HepG2 (cell line): ENCODE measurements around the gene MYOZ3. TPM values are rescaled to one million over a fixed set of nuclear protein-coding genes. Genes with fewer than 3 reads are reported as not detected.

Experiments
- ATAC-seq: fragments of 200-7000 bp; cut with Tn5 transposase; 3 replicates; pipeline ENCODE4 v1.9.1; 2020; ENCODE audit warnings: mild to moderate bottlenecking, moderate library complexity
- BruUV-seq: library from RNA; stranded (reverse); fragments of 400-500 nt; replicated peaks from 2 replicates; lab custom pipeline; 2021; lab: Mats Ljungman, UMichigan
- CTCF ChIA-PET: fragments of 300-600 bp; formaldehyde crosslinking; extraction: SDS; loops from one replicate; lab custom pipeline; 2021; ENCODE audit warnings: low total read pairs, inconsistent platforms, low intra/inter-chr PET ratio; lab: Yijun Ruan, JAX
- POLR2A ChIA-PET: fragments of 350-600 bp; sonication (Branson Sonifier 250); formaldehyde crosslinking; loops from one replicate; lab custom pipeline; 2020; ENCODE audit warnings: antibody characterized with exemption, inconsistent platforms; lab: Yijun Ruan, JAX
- DNase-seq: peaks from one replicate; pipeline ENCODE4 v3.0.0-alpha.2; 2015; ENCODE audit warnings: low spot score
- FAIRE-seq: peaks from 3 replicates; lab custom pipeline; 2011; peaks lifted over from hg19 to GRCh38; lab: Jason Lieb, UNC
- H2AFZ ChIP-seq: one replicate; pipeline ENCODE4 v1.6.1; 2011; ENCODE audit warnings: low read length, inconsistent platforms
- H3K27ac ChIP-seq: fragments of 300-600 bp; 3 replicates; pipeline ENCODE4 v1.8.0; 2011; ENCODE audit warnings: mixed run types, mild to moderate bottlenecking, mixed read lengths, low read length, inconsistent platforms; ENCODE audit not compliant: insufficient read depth; ENCODE audit errors: extremely low read length
- H3K27me3 ChIP-seq, 2 experiments: fragments of 200-600 bp in 1 of 2; 2 replicates in 1 of 2; 3 replicates in 1 of 2; pipeline versions ENCODE4 v1.6.0 to v1.8.0; 2011; ENCODE audit warnings: low read length in 2 of 2, mild to moderate bottlenecking in 2 of 2, moderate library complexity in 2 of 2, inconsistent platforms in 1 of 2; ENCODE audit not compliant: insufficient read depth in 2 of 2, control insufficient read depth in 1 of 2
- H3K36me3 ChIP-seq, 2 experiments: fragments of 200-600 bp in 1 of 2; replicated peaks in 1 of 2; 2 replicates in 1 of 2; 3 replicates in 1 of 2; pipeline versions ENCODE4 v1.5.1 to v1.8.0; 2011; ENCODE audit warnings: low read length in 2 of 2, inconsistent platforms in 1 of 2; ENCODE audit not compliant: insufficient read depth in 2 of 2, control insufficient read depth in 1 of 2
- H3K4me1 ChIP-seq: 2 replicates; pipeline ENCODE4 v1.5.1; 2012; ENCODE audit warnings: low read length, inconsistent platforms; ENCODE audit not compliant: insufficient read depth
- H3K4me2 ChIP-seq: 2 replicates; pipeline ENCODE4 v1.6.0; 2011; ENCODE audit warnings: low read depth, low read length, inconsistent platforms
- H3K4me3 ChIP-seq, 3 experiments: fragments of 200-600 bp in 1 of 3; sonication (generic), shearing (Covaris generic) in 1 of 3; replicated peaks in 1 of 3; 2 replicates each; pipeline ENCODE4 v1.5.1; 2011 to 2016; ENCODE audit warnings: low read length in 3 of 3, inconsistent platforms in 2 of 3, low read depth in 2 of 3, mild to moderate bottlenecking in 2 of 3, control low read depth in 1 of 3, mixed read lengths in 1 of 3; ENCODE audit not compliant: insufficient read depth in 1 of 3
- H3K79me2 ChIP-seq: one replicate; pipeline ENCODE4 v1.6.1; 2011; ENCODE audit warnings: low read length, inconsistent platforms; ENCODE audit not compliant: insufficient read depth
- H3K9ac ChIP-seq: 2 replicates; pipeline ENCODE4 v1.6.0; 2011; ENCODE audit warnings: mild to moderate bottlenecking, low read depth, low read length, inconsistent platforms; ENCODE audit not compliant: insufficient read depth
- H3K9me3 ChIP-seq: 2 replicates; pipeline ENCODE4 v1.5.1; 2012; ENCODE audit warnings: mild to moderate bottlenecking, low read length
- H4K20me1 ChIP-seq: 2 replicates; pipeline ENCODE4 v1.6.0; 2011; ENCODE audit warnings: inconsistent platforms, mild to moderate bottlenecking, low read length, moderate library complexity; ENCODE audit not compliant: insufficient read depth
- ESRRA ChIP-seq: sonication (generic); formaldehyde crosslinking; IDR thresholded peaks from 2 replicates; pipeline ENCODE4 v1.5.1; 2020; ENCODE audit warnings: mild to moderate bottlenecking, low read depth, missing genetic modification reagents
- FOXC1 ChIP-seq: sonication (generic); formaldehyde crosslinking; IDR thresholded peaks from 2 replicates; pipeline ENCODE4 v1.8.0; 2022; ENCODE audit warnings: mild to moderate bottlenecking, missing genetic modification reagents, borderline replicate concordance
- HNF4A ChIP-seq: sonication (generic); formaldehyde crosslinking; IDR thresholded peaks from 2 replicates; pipeline ENCODE4 v1.4.0; 2020; ENCODE audit warnings: missing genetic modification reagents
- JUNB ChIP-seq: sonication (generic); formaldehyde crosslinking; IDR thresholded peaks from 2 replicates; pipeline ENCODE4 v1.8.0; 2022; ENCODE audit warnings: missing genetic modification reagents, mild to moderate bottlenecking, borderline replicate concordance
- POLR2AphosphoS2 ChIP-seq: IDR thresholded peaks from 2 replicates; pipeline ENCODE4 v1.6.1; 2011; ENCODE audit warnings: low read depth, low read length, improper control_type of control experiment
- ZMYM3 ChIP-seq: sonication (generic); formaldehyde crosslinking; IDR thresholded peaks from 2 replicates; pipeline ENCODE4 v1.5.1; 2020; ENCODE audit warnings: mild to moderate bottlenecking, missing genetic modification reagents
- ZNF12 ChIP-seq: sonication (generic); formaldehyde crosslinking; IDR thresholded peaks from 2 replicates; pipeline ENCODE4 v1.5.0; 2020; ENCODE audit warnings: missing genetic modification reagents
- ZNF34 ChIP-seq: sonication (generic); formaldehyde crosslinking; IDR thresholded peaks from 2 replicates; pipeline ENCODE4 v1.4.0; 2020; ENCODE audit warnings: mild to moderate bottlenecking, missing genetic modification reagents, borderline replicate concordance
- ZNF607 ChIP-seq: sonication (generic); formaldehyde crosslinking; IDR thresholded peaks from 2 replicates; pipeline ENCODE4 v1.5.1; 2020; ENCODE audit warnings: missing genetic modification reagents, mild to moderate bottlenecking, borderline replicate concordance
- ZNF768 ChIP-seq: sonication (generic); formaldehyde crosslinking; IDR thresholded peaks from 2 replicates; pipeline ENCODE4 v1.4.0; 2020; ENCODE audit warnings: missing genetic modification reagents
- WGBS: methylation state at CpG from one replicate; pipeline ENCODE4 v1.1.6; 2017; ENCODE audit warnings: low lambda C conversion rate; 5-methylcytosine and 5-hydroxymethylcytosine counted together
- in situ Hi-C: cut with HindIII; loops from 2 replicates; pipeline ENCODE4 v1.10.0; 2017; ENCODE audit warnings: low pct_unique_long_range_greater_than_20kb; ENCODE audit not compliant: extremely low pct_ligation_motif_present
- intact Hi-C: fragments of 100-400 bp; cut with micrococcal nuclease; formaldehyde crosslinking; loops from one replicate; pipeline ENCODE4 v1.10.0; 2022; ENCODE audit not compliant: unreplicated experiment
- polyA plus RNA-seq, 8 experiments: library from polyadenylated mRNA; depleted of rRNA in 3 of 8; stranded (reverse) in 7 of 8; unstranded in 1 of 8; fragments of >200 nt; fragmentation: Illumina TruSeq in 4 of 8; extraction: Trizol in 4 of 8; gene quantifications; 2 replicates each; pipeline versions ENCODE4 v1.2.1 to v1.2.3, GENCODE V29; 2011 to 2016; ENCODE audit warnings: low read depth in 4 of 8, missing spikeins in 1 of 8, mixed read lengths in 1 of 8; ENCODE audit not compliant: insufficient read depth in 1 of 8
- total RNA-seq, 5 experiments: library from RNA; depleted of rRNA; stranded (reverse); fragments of >200 nt; fragmentation: Illumina TruSeq; extraction: Trizol; gene quantifications; 2 replicates each; pipeline ENCODE4 v1.2.3, GENCODE V29; 2016; ENCODE audit warnings: low read depth in 1 of 5
- TF ChIP-seq, protein P1 (sequence below): sonication (generic); formaldehyde crosslinking; conservative IDR thresholded peaks from 2 replicates; pipeline ENCODE4 v1.8.0; 2022; ENCODE audit warnings: mild to moderate bottlenecking, moderate library complexity, missing genetic modification reagents
- TF ChIP-seq, protein P2 (sequence below): sonication (generic); formaldehyde crosslinking; IDR thresholded peaks from 2 replicates; pipeline ENCODE4 v1.4.0; 2020; ENCODE audit warnings: missing genetic modification reagents
- TF ChIP-seq, protein P3 (sequence below): sonication (generic); formaldehyde crosslinking; IDR thresholded peaks from 2 replicates; pipeline ENCODE4 v1.4.0; 2020; ENCODE audit warnings: missing genetic modification reagents, borderline replicate concordance
- TF ChIP-seq, protein P4 (sequence below): sonication (generic); formaldehyde crosslinking; IDR thresholded peaks from 2 replicates; pipeline ENCODE4 v1.4.0; 2020; ENCODE audit warnings: mild to moderate bottlenecking, low read depth, missing genetic modification reagents

The MYOZ3 gene
- total and polyA plus RNA-seq, 2 of the 13 experiments (the other 11 are each of a cell fraction or from before 2014, with no cell fraction given): 0.05 TPM; not detected in 1

DNA sequence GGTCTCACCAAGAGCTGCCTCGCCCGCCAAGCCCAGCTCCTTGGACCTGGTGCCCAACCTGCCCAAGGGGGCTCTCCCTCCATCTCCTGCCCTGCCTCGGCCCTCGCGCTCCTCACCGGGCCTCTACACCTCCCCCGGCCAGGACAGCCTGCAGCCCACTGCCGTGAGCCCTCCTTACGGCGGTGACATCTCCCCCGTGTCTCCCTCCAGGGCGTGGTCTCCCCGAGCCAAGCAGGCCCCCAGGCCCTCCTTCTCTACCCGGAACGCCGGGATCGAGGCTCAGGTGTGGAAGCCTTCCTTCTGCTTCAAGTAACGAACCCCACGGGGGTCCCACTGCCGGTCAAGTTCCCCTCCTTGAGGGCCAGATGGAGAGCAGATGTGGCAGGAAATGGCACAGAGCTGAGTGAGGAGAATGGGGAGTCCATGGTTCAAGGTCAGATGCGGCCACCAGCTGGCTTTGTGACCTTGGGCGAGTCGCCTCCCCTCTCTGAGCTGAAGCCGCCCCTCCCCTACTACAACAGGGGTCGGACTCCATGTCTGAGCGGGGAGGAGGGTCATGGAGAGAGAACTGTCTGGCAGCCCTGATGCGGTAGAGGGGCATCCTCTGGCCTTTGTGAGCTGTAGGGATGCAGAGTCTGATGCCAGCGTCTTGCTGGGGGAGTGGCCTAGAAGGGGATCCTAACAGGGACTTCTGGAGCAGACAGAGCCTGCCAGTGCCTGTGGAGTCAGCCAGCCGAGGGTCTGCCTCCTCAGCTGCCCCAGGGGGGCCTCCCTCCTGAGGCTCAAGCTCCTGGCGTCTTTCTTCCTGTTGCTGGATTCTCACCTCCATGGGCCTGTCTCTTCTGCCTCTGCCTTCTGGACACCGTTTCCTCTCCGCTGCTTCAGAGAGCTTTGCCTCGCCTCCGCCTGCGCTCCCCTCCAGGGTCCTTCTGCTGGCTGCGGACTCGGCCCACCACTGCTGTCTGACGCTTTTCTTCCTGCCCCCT is 10.7 kb upstream of the MYOZ3 start:
- BruUV-seq: no TSS peak
- POLR2A ChIA-PET: no interaction called here
- no peak overlapping the region for H3K27ac ChIP-seq
- no peak for TF ChIP-seq ZNF607 (CRISPR knock-in tag)
- TF ChIP-seq, protein P1, sequence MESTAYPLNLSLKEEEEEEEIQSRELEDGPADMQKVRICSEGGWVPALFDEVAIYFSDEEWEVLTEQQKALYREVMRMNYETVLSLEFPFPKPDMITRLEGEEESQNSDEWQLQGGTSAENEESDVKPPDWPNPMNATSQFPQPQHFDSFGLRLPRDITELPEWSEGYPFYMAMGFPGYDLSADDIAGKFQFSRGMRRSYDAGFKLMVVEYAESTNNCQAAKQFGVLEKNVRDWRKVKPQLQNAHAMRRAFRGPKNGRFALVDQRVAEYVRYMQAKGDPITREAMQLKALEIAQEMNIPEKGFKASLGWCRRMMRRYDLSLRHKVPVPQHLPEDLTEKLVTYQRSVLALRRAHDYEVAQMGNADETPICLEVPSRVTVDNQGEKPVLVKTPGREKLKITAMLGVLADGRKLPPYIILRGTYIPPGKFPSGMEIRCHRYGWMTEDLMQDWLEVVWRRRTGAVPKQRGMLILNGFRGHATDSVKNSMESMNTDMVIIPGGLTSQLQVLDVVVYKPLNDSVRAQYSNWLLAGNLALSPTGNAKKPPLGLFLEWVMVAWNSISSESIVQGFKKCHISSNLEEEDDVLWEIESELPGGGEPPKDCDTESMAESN: no peak
- TF ChIP-seq POLR2AphosphoS2: no peak
- peak; percentile 92 for TF ChIP-seq ZNF768 (CRISPR knock-in tag)
- peak; percentile 87 for TF ChIP-seq ESRRA (CRISPR knock-in tag)
- no peak for TF ChIP-seq FOXC1 (CRISPR knock-in tag)
- TF ChIP-seq ZMYM3 (CRISPR knock-in tag): peak; percentile 24; the same call in 1 of the 2 replicates
- TF ChIP-seq, protein P2, sequence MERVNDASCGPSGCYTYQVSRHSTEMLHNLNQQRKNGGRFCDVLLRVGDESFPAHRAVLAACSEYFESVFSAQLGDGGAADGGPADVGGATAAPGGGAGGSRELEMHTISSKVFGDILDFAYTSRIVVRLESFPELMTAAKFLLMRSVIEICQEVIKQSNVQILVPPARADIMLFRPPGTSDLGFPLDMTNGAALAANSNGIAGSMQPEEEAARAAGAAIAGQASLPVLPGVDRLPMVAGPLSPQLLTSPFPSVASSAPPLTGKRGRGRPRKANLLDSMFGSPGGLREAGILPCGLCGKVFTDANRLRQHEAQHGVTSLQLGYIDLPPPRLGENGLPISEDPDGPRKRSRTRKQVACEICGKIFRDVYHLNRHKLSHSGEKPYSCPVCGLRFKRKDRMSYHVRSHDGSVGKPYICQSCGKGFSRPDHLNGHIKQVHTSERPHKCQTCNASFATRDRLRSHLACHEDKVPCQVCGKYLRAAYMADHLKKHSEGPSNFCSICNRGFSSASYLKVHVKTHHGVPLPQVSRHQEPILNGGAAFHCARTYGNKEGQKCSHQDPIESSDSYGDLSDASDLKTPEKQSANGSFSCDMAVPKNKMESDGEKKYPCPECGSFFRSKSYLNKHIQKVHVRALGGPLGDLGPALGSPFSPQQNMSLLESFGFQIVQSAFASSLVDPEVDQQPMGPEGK (CRISPR knock-in tag): 0 out of 2 replicates have a peak, but pooled peaks have one; percentile 14
- TF ChIP-seq HNF4A (CRISPR knock-in tag): peak; percentile 51
- no peak for TF ChIP-seq JUNB (CRISPR knock-in tag)
- TF ChIP-seq, protein P3, sequence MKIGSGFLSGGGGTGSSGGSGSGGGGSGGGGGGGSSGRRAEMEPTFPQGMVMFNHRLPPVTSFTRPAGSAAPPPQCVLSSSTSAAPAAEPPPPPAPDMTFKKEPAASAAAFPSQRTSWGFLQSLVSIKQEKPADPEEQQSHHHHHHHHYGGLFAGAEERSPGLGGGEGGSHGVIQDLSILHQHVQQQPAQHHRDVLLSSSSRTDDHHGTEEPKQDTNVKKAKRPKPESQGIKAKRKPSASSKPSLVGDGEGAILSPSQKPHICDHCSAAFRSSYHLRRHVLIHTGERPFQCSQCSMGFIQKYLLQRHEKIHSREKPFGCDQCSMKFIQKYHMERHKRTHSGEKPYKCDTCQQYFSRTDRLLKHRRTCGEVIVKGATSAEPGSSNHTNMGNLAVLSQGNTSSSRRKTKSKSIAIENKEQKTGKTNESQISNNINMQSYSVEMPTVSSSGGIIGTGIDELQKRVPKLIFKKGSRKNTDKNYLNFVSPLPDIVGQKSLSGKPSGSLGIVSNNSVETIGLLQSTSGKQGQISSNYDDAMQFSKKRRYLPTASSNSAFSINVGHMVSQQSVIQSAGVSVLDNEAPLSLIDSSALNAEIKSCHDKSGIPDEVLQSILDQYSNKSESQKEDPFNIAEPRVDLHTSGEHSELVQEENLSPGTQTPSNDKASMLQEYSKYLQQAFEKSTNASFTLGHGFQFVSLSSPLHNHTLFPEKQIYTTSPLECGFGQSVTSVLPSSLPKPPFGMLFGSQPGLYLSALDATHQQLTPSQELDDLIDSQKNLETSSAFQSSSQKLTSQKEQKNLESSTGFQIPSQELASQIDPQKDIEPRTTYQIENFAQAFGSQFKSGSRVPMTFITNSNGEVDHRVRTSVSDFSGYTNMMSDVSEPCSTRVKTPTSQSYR (CRISPR knock-in tag): no peak
- TF ChIP-seq ZNF34: no peak
- TF ChIP-seq ZNF12 (CRISPR knock-in tag): no peak
- TF ChIP-seq, protein P4, sequence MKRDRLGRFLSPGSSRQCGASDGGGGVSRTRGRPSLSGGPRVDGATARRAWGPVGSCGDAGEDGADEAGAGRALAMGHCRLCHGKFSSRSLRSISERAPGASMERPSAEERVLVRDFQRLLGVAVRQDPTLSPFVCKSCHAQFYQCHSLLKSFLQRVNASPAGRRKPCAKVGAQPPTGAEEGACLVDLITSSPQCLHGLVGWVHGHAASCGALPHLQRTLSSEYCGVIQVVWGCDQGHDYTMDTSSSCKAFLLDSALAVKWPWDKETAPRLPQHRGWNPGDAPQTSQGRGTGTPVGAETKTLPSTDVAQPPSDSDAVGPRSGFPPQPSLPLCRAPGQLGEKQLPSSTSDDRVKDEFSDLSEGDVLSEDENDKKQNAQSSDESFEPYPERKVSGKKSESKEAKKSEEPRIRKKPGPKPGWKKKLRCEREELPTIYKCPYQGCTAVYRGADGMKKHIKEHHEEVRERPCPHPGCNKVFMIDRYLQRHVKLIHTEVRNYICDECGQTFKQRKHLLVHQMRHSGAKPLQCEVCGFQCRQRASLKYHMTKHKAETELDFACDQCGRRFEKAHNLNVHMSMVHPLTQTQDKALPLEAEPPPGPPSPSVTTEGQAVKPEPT: no peak

More for the DNA sequence above, 10.7 kb upstream of the MYOZ3 start:
- no peak overlapping the region for H2AFZ ChIP-seq
- no peaks in the 10 kb centered on the region for H3K79me2 ChIP-seq
- H3K9ac ChIP-seq: no peak overlapping the region
- no peaks in the 10 kb centered on the region for H3K9me3 ChIP-seq
- H3K4me2 ChIP-seq: no peak overlapping the region
- WGBS: 69% methylated on average over 27 of the region's 38 CpGs
- H3K36me3 ChIP-seq: no peaks in the 10 kb centered on the region
- H4K20me1 ChIP-seq: no peaks in the 10 kb centered on the region
- H3K4me1 ChIP-seq: peaks cover 12% of the 10 kb centered on the region
- in situ Hi-C loops: loop anchor here (25.0 kb wide), 1 partner anchor 188 kb away; no protein-coding TSS in a partner anchor
- CTCF ChIA-PET: no interaction called here
- DNase-seq: no peak
- FAIRE-seq: no peak
- no peak overlapping the region for H3K4me3 ChIP-seq
- intact Hi-C loops: no loop called here
- 0 out of 5 replicates have a peak, but pooled peaks cover 0 to under 1% of the 10 kb centered on the region in 2 experiments for H3K27me3 ChIP-seq
- ATAC-seq: peak; percentile 27; the same call in 1 of the 3 replicates
